ENCODE data around the gene STARD3.
A peak's percentile ranks its signal among the peaks of the same experiment; 100 is the strongest.
"Not testable (repeated sequence)": the region's sequence is repeated elsewhere in the genome, so short reads cannot be mapped to it uniquely, and the experiment has no call there.

STARD3 gene

GRCh38 chr17:39674179-39674578, 37.2 kb downstream of the STARD3 start:
- no peak for DNase-seq

GRCh38 chr17:39674702-39675389, 37.9 kb downstream of the STARD3 start:
- DNase-seq = peak; percentile 29

DNA sequence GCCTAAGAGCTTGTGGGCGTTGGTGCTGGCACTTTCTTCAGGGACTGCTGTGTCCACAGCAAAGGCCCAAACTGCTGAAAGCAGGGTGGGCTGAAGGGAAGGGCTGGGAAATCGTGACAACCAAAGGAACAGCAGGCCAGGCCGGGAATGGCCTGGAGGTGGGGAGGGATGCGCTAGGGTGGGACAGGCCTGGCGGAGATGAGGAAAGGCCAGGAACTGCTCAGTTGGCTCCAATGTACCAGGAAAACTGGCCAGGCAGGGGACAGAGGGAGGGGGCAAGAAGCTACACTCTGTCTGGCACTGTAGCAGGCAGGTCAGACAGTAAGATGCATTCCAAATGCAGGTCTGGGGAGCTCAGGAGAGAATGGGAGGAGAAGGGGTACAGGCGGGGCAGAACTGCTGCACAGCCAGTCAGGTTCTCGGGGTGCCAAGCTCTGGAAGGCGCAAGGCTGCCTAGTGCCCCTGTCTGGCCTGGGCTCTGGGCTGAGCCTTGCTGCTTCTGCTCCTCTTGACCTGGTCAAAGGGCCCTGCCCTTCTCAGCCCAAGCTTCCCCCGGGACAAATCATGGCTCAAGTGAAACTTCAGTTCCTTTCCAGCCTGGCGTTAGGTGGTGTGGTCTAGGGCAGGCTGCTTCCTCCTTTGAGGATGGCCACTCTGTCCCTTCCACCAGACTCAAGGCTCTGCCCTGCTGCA, 38.6 kb downstream of the STARD3 start:
- no peak for DNase-seq

DNA sequence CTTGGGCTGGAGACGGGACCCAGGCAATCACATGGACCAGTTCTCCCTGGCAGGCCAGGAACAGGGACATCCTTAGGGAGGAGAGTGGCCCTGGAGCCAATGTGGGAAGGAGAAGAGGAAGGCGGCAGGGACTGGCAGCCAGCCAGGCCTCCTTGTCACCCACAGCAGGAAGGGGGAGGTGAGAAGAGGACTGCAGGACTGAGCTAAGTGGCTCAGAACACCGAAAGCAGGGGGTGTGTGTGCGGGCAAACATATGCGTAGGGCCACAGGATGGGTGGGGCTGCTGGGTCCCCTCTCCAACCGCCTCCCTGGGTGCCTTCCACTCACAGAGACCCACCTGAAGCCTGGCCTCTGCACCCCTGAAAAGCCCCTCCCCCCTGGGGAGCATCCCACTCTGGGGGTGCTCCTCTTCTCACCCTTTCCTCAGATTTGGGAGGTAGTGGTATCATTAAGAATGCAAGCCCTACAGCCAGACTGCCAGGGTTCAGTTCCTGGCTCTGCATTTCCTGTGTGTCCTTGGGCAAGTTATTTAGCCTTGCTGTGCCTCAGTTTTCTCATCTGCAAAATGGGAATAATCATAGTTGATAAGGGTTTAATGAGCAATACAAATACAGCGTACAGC, 39.4 kb downstream of the STARD3 start:
- DNase-seq = peak; percentile 54

GRCh38 chr17:39677072-39677471, 40.1 kb downstream of the STARD3 start:
- DNase-seq = no peak

- peak; percentile 30 for DNase-seq
Measured at GRCh38 chr17:39677542-39678339, 40.8 kb downstream of the STARD3 start.

DNA sequence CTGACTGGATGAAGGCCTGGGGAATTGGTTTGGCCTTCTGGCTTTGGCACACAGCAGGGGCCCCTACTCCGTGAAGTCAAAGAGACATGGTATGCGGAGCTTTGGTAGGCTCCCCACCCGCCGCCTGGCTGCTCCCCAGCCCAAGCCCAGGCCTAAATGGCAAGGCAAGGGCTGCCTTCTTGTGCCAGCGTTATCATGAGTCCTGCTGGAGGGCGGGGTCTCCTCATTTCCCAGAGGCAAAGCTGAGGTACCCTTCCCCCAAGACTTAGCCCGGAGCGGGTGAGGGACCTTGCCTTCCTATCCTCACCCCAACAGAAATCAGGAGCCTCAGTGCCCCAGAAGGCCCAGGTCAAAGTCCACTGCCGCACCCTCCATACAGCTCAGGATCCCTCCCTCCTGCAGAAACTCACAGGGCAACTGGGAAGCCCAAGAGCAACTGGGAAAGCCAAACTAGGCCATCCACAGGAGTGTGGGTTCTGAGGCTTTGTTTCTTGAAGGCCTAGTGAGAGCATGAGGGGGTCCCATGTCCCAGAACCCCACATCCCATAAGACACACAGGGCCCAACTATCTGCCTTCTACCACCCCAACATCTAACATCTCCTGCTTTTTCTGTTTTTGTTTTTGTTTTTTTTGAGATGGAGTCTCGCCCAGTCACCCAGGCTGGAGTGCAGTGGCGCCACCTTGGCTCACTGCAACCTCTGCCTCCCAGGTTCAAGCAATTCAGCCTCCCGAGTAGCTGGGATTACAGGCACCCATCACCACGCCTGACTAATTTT, 41.6 kb downstream of the STARD3 start:
- DNase-seq = no peak

- no peak for DNase-seq
Measured at GRCh38 chr17:39679521-39680192, 42.7 kb downstream of the STARD3 start.

DNA sequence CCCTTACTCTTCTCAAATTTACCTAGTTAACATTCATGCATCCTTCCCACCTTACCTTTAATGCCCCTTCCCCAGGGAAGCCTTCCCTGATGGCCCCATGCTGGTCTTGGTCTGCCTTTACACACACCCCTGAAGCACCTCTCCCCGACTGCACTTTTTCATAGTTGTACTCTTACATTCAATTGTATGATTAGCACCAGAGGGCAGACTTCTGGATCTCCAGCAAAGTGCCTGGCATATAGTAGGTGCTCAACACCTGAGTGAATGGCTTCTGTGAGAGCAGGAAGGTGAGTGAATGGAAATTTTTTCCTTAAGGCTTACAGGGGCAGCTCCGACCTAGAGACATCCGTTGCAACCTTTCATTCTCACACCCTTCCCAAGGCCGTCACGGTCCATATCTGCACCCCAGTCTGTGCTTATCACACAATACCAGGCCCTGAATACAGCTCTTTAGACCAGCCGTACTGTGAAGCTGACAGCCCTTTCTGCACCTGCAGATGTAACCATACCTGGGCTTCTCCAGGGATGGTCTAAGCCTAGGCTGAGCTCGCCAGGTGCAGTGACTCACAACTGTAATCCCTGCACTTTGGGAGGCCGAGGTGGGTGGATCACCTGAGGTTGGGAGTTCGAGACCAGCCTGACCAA, 46.5 kb downstream of the STARD3 start:
- no peak for DNase-seq

- DNase-seq = no peak
Measured at GRCh38 chr17:39684369-39685192, 47.6 kb downstream of the STARD3 start.

DNA sequence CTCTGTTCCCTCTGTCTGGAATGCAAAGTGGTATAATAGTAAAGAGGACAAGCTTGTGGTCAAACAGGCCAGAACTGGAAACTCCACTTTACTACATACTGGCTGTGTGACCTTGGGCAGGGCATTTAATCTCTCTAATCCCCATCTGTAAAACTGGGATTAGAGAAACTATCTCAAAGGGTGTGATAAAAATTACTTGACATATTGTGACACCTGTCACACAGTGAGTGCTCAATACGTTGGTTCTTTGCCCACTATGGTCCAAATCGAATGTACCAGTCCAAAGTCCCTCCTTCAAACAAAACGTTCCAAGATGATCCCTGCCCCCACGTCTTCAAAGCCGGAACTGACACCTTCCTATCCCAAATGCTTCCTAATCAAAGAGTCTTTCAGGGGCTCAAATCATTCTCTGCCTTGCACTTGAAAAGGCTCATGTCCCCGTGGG, 50.2 kb downstream of the STARD3 start:
- no peak for DNase-seq

GRCh38 chr17:39687546-39688474, 50.9 kb downstream of the STARD3 start, which contains the start of gene PGAP3:
TSS of gene PGAP3 (minus strand) at chr17:39688057. CDS start at chr17:39688014, 43 bp downstream.
- peak; percentile 95 for DNase-seq

DNA sequence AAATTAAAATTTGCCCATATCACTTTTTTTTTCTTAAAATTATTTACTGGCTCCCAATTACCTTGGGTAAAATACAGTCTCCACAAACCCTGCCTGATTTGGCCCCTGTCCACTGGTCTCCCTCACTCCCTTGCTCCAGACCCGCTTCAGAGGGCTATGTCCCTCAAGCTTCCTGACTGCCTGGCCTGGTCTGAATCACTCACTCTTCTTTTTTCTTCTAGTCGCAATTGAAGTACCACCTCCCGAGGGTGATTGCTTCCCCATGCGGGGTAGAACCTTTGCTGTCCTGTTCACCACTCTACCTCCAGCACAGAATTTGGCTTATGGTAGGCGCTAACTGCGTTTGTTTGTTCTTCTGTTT, 51.5 kb downstream of the STARD3 start:
- DNase-seq = no peak

- DNase-seq = no peak
Measured at GRCh38 chr17:39688945-39689344, 52.0 kb downstream of the STARD3 start.

- DNase-seq = no peak
Measured at GRCh38 chr17:39694593-39694992, 57.6 kb downstream of the STARD3 start.

DNA sequence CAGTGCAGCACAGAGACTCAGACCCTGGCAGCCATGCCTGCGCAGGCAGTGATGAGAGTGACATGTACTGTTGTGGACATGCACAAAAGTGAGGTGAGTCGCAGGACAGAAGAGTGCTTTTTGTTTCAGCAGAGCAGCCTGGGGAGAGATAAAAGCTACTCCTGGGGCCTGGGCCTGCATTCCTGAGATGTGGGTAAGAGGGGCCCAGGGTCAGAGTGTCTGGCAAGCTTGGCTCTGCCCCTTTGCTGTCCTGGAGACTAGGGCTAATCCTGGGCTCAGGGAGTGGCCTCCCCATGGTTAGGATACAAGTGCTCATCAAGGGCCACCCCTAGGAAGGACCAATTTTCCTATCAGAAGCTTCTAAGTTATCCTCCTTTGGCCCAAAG, 58.1 kb downstream of the STARD3 start:
- no peak for DNase-seq

- no peak for DNase-seq
Measured at GRCh38 chr17:39696731-39697130, 59.8 kb downstream of the STARD3 start.

DNA sequence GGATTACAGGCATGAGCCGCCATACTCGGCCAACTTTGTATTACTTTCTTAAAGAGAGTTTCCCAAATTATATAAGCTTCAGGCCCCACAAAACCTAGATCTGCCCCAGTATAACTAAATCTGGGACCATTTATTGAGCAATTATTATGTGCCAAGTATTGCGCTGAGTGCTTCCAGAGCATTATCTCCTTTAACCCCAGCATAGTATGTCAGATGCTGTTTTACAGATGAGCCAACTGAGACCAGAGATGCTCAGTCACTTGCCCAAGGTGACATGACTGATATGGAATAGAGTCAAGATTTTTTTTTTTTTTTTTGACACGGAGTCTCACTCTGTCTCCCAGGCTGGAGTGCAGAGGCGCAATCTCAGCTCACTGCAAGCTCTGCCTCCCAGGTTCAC, 61.0 kb downstream of the STARD3 start:
- no peak for DNase-seq

- DNase-seq = not testable (repeated sequence)
Measured at GRCh38 chr17:39699157-39699817, 62.3 kb downstream of the STARD3 start.
